ENCODE data around the gene R3HCC1L.
"Not testable (repeated sequence)": the region's sequence is repeated elsewhere in the genome, so short reads cannot be mapped to it uniquely, and the experiment has no call there.

Gene R3HCC1L

GRCh38 chr10:98131619-98132018, 2.8 kb upstream of the R3HCC1L start:
- no peak for DNase-seq (ENCODE audit: low read depth in 2 of 2)

- DNase-seq (ENCODE audit: low read depth in 2 of 2): not testable (repeated sequence)
Measured at GRCh38 chr10:98133075-98133752, 1.2 kb upstream of the R3HCC1L start.

- no peak for DNase-seq (ENCODE audit: low read depth in 2 of 2)
Measured at GRCh38 chr10:98134117-98134430, 383 bp upstream of the R3HCC1L start.

- no peak for DNase-seq (ENCODE audit: low read depth in 2 of 2)
Measured at GRCh38 chr10:98135222-98135899, 904 bp downstream of the R3HCC1L start.

- not testable (repeated sequence) for DNase-seq (ENCODE audit: low read depth in 2 of 2)
Measured at GRCh38 chr10:98136775-98137174, 2.3 kb downstream of the R3HCC1L start.

GRCh38 chr10:98138031-98138430, 3.6 kb downstream of the R3HCC1L start:
- DNase-seq (ENCODE audit: low read depth in 2 of 2): no peak

GRCh38 chr10:98139431-98139830, 5.0 kb downstream of the R3HCC1L start:
- DNase-seq (ENCODE audit: low read depth in 2 of 2): no peak

GRCh38 chr10:98141484-98142073, 7.1 kb downstream of the R3HCC1L start:
- DNase-seq (ENCODE audit: low read depth in 2 of 2): no peak

GRCh38 chr10:98144985-98145384, 10.5 kb downstream of the R3HCC1L start:
- DNase-seq (ENCODE audit: low read depth in 2 of 2): no peak

- no peak for DNase-seq (ENCODE audit: low read depth in 2 of 2)
Measured at GRCh38 chr10:98149858-98150257, 15.4 kb downstream of the R3HCC1L start.

GRCh38 chr10:98150544-98150943, 16.1 kb downstream of the R3HCC1L start:
- DNase-seq (ENCODE audit: low read depth in 2 of 2): no peak

GRCh38 chr10:98152778-98153177, 18.3 kb downstream of the R3HCC1L start:
- not testable (repeated sequence) for DNase-seq (ENCODE audit: low read depth in 2 of 2)

GRCh38 chr10:98153213-98153958, 18.9 kb downstream of the R3HCC1L start:
- DNase-seq (ENCODE audit: low read depth in 2 of 2): not testable (repeated sequence)

- no peak for DNase-seq (ENCODE audit: low read depth in 2 of 2)
Measured at GRCh38 chr10:98154076-98154475, 19.6 kb downstream of the R3HCC1L start.

- DNase-seq (ENCODE audit: low read depth in 2 of 2): no peak
Measured at GRCh38 chr10:98158576-98158975, 24.1 kb downstream of the R3HCC1L start.

GRCh38 chr10:98163941-98164340, 29.5 kb downstream of the R3HCC1L start:
- DNase-seq (ENCODE audit: low read depth in 2 of 2): no peak

GRCh38 chr10:98167191-98167590, 32.7 kb downstream of the R3HCC1L start:
- no peak for DNase-seq (ENCODE audit: low read depth in 2 of 2)

- DNase-seq (ENCODE audit: low read depth in 2 of 2): no peak
Measured at GRCh38 chr10:98168147-98168546, 33.7 kb downstream of the R3HCC1L start.

- no peak for DNase-seq (ENCODE audit: low read depth in 2 of 2)
Measured at GRCh38 chr10:98168766-98169165, 34.3 kb downstream of the R3HCC1L start.

- DNase-seq (ENCODE audit: low read depth in 2 of 2): no peak
Measured at GRCh38 chr10:98169379-98169778, 34.9 kb downstream of the R3HCC1L start.

- no peak for DNase-seq (ENCODE audit: low read depth in 2 of 2)
Measured at GRCh38 chr10:98170249-98171117, 36.0 kb downstream of the R3HCC1L start.

GRCh38 chr10:98172073-98172472, 37.6 kb downstream of the R3HCC1L start:
- DNase-seq (ENCODE audit: low read depth in 2 of 2): no peak

Measured in stimulated activated CD8-positive, alpha-beta memory T cell treated with anti-CD3 and anti-CD28 coated beads, Interleukin-15, amount 100 ng/mL, for 48 hours (primary cell).